ENCODE measurements around the gene RXFP4.

The RXFP4 gene

GRCh38 chr1:155911156-155912055 lies 30.0 kb upstream of the RXFP4 start, which contains the start of gene RIT1:
Gene RIT1, minus strand, starts transcription at chr1:155911349. Its CDS starts 588 bp downstream, at chr1:155910761.
- Histone ChIP-seq H3K9me3 (ENCODE audit: control extremely low read depth in 1 of 5, control insufficient read depth in 4 of 5, insufficient read depth in 2 of 5, low read depth in 1 of 5, low read length in 4 of 5) (no peaks in the 10 kb centered on the region), H3K4me3 (ENCODE audit: control insufficient read depth in 1 of 7, extremely low read depth in 1 of 7, insufficient read depth in 4 of 7, low read depth in 2 of 7, low read length in 6 of 7) (peak within 1 kb of the TSS; percentile 44 to 90 (median 82)), H3K27me3 (replicated peaks in 2 of 5; ENCODE audit: control insufficient read depth in 4 of 5, insufficient read depth in 5 of 5, low read length in 4 of 5) (no peaks in the 10 kb centered on the region), H3K36me3 (ENCODE audit: control insufficient read depth in 4 of 4, insufficient read depth in 4 of 4, low read length in 3 of 4) (peaks cover 13 to 66% (median 35%) of the 10 kb centered on the region in 4 experiments), H3K4me1 (ENCODE audit: control extremely low read depth in 1 of 4, control insufficient read depth in 4 of 4, insufficient read depth in 4 of 4, low read length in 3 of 4) (peaks cover 10 to 22% (median 18%) of the 10 kb centered on the region in 4 experiments), H3K27ac (ENCODE audit: insufficient read depth in 1 of 2, low read depth in 1 of 2, low read length in 2 of 2, poor library complexity in 1 of 2, severe bottlenecking in 2 of 2) (peak within 1 kb of the TSS; percentile 74 to 87)
- ChIA-PET POLR2A (no interaction called here), CTCF (interaction anchor here (0.7 kb wide), 1 partner anchor 75 kb away, joined by 3 read pairs; no protein-coding TSS in a partner anchor)
- DNase-seq = peak; percentile 85 to 88 (median 88)
- 5% methylated on average over 23 of the region's 34 CpGs for WGBS (ENCODE audit: insufficient coverage)

DNA sequence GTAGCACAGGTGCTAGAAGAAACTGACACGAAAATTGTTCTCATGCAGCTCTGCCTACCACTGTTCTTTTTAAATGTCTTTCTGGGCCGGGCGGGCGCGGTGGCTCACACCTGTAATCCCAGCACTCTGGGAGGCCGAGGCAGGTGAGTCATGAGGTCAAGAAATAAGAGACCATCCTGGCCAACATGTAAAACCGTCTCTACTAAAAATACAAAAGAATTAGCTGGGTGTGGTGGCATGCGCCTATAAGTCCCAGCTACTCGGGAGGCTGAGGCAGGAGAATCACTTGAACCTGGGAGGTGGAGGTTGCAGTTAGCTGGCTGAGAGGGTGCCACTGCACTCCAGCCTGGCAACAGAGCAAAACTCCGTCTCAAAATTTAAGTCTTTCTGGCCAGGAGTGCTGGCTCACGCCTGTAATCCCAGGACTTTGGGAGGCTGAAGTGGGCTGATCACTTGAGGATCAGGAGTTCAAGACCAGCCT lies 29.3 kb upstream of the RXFP4 start:
- H3K4me1 ChIP-seq (ENCODE audit: control extremely low read depth in 1 of 4, control insufficient read depth in 4 of 4, insufficient read depth in 4 of 4, low read length in 3 of 4) = peaks cover 10 to 22% (median 18%) of the 10 kb centered on the region in 4 experiments
- H3K27ac ChIP-seq (ENCODE audit: insufficient read depth in 1 of 2, low read depth in 1 of 2, low read length in 2 of 2, poor library complexity in 1 of 2, severe bottlenecking in 2 of 2) = peak overlapping the region; percentile 74 to 87

GRCh38 chr1:155913969-155914757 lies 27.3 kb upstream of the RXFP4 start:
- Histone ChIP-seq H3K4me3 (ENCODE audit: control insufficient read depth in 1 of 7, extremely low read depth in 1 of 7, insufficient read depth in 4 of 7, low read depth in 2 of 7, low read length in 6 of 7) (no peak overlapping the region), H3K27me3 (replicated peaks in 2 of 5; ENCODE audit: control insufficient read depth in 4 of 5, insufficient read depth in 5 of 5, low read length in 4 of 5) (no peaks in the 10 kb centered on the region), H3K27ac (ENCODE audit: insufficient read depth in 1 of 2, low read depth in 1 of 2, low read length in 2 of 2, poor library complexity in 1 of 2, severe bottlenecking in 2 of 2) (no peak overlapping the region), H3K4me1 (ENCODE audit: control extremely low read depth in 1 of 4, control insufficient read depth in 4 of 4, insufficient read depth in 4 of 4, low read length in 3 of 4) (peaks cover 10 to 22% (median 18%) of the 10 kb centered on the region in 4 experiments), H3K36me3 (ENCODE audit: control insufficient read depth in 4 of 4, insufficient read depth in 4 of 4, low read length in 3 of 4) (peaks cover 22 to 72% (median 43%) of the 10 kb centered on the region in 4 experiments), H3K9me3 (ENCODE audit: control extremely low read depth in 1 of 5, control insufficient read depth in 4 of 5, insufficient read depth in 2 of 5, low read depth in 1 of 5, low read length in 4 of 5) (no peaks in the 10 kb centered on the region)
- CTCF ChIA-PET = no interaction called here
- no CpG with 5 or more reads among the region's 6 CpGs for WGBS (ENCODE audit: insufficient coverage)
- POLR2A ChIA-PET = no interaction called here
- no peak for DNase-seq

More for the DNA sequence above, 29.3 kb upstream of the RXFP4 start:
- Histone ChIP-seq H3K27me3 (replicated peaks in 2 of 5; ENCODE audit: control insufficient read depth in 4 of 5, insufficient read depth in 5 of 5, low read length in 4 of 5) (no peaks in the 10 kb centered on the region), H3K4me3 (ENCODE audit: control insufficient read depth in 1 of 7, extremely low read depth in 1 of 7, insufficient read depth in 4 of 7, low read depth in 2 of 7, low read length in 6 of 7) (peak overlapping the region in 1 of 7 experiments; percentile 82), H3K36me3 (ENCODE audit: control insufficient read depth in 4 of 4, insufficient read depth in 4 of 4, low read length in 3 of 4) (peaks cover 13 to 67% (median 38%) of the 10 kb centered on the region in 4 experiments), H3K9me3 (ENCODE audit: control extremely low read depth in 1 of 5, control insufficient read depth in 4 of 5, insufficient read depth in 2 of 5, low read depth in 1 of 5, low read length in 4 of 5) (no peaks in the 10 kb centered on the region)
- WGBS (ENCODE audit: insufficient coverage) = 100% methylated on average over 9 of the region's 11 CpGs
- ChIA-PET CTCF (interaction anchor here (0.7 to 1.1 kb wide), 2 partner anchors 76 to 154 kb away, joined by 3 read pairs; no protein-coding TSS in a partner anchor), POLR2A (no interaction called here)
- no peak for DNase-seq

DNA sequence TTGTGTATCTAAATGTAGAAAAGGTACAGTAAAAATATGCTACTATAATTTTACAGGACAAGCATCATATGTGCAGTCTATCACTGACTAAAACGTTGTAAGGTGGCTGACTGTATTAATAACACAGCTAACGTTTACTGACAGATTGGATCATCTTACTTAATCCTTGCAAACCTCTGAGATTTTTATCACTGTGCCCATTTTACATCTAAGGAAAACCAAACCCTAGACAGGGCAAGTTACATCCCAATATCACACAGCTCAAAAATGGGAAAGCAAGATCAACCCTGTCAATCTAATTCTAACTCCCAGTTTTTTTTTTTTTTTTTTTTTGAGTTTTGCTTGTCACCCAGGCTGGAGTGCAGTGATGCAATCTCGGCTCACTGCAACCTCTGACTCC lies 22.8 kb upstream of the RXFP4 start:
- WGBS (ENCODE audit: insufficient coverage) = 100% methylated on average over 2 of the region's 3 CpGs
- POLR2A ChIA-PET = interaction anchor here (0.6 to 0.8 kb wide), 2 partner anchors 8 to 9 kb away, joined by 3 read pairs; no protein-coding TSS in a partner anchor
- Histone ChIP-seq H3K9me3 (ENCODE audit: control extremely low read depth in 1 of 5, control insufficient read depth in 4 of 5, insufficient read depth in 2 of 5, low read depth in 1 of 5, low read length in 4 of 5) (no peaks in the 10 kb centered on the region), H3K27me3 (replicated peaks in 2 of 5; ENCODE audit: control insufficient read depth in 4 of 5, insufficient read depth in 5 of 5, low read length in 4 of 5) (no peaks in the 10 kb centered on the region), H3K4me1 (ENCODE audit: control extremely low read depth in 1 of 4, control insufficient read depth in 4 of 4, insufficient read depth in 4 of 4, low read length in 3 of 4) (no peaks in the 10 kb centered on the region), H3K27ac (ENCODE audit: insufficient read depth in 1 of 2, low read depth in 1 of 2, low read length in 2 of 2, poor library complexity in 1 of 2, severe bottlenecking in 2 of 2) (no peak overlapping the region), H3K36me3 (ENCODE audit: control insufficient read depth in 4 of 4, insufficient read depth in 4 of 4, low read length in 3 of 4) (peaks cover 30 to 90% (median 61%) of the 10 kb centered on the region in 4 experiments), H3K4me3 (ENCODE audit: control insufficient read depth in 1 of 7, extremely low read depth in 1 of 7, insufficient read depth in 4 of 7, low read depth in 2 of 7, low read length in 6 of 7) (no peak overlapping the region)
- no peak for DNase-seq
- CTCF ChIA-PET = interaction anchor here (1.1 to 1.3 kb wide), 2 partner anchors 15 to 71 kb away, joined by 3 read pairs; partner anchors contain the start of gene KHDC4

GRCh38 chr1:155919801-155920200 lies 21.6 kb upstream of the RXFP4 start:
- ChIA-PET CTCF (interaction anchor here (1.1 to 1.3 kb wide), 2 partner anchors 14 to 70 kb away, joined by 3 read pairs; partner anchors contain the start of gene KHDC4), POLR2A (interaction anchor here (1.1 kb wide), 1 partner anchor 15 kb away, joined by 3 read pairs; the partner anchor contains the start of gene KHDC4)
- H3K27ac ChIP-seq (ENCODE audit: insufficient read depth in 1 of 2, low read depth in 1 of 2, low read length in 2 of 2, poor library complexity in 1 of 2, severe bottlenecking in 2 of 2) = no peak overlapping the region
- 100% methylated on average over 1 of the region's 2 CpGs for WGBS (ENCODE audit: insufficient coverage)
- no peaks in the 10 kb centered on the region for H3K27me3 ChIP-seq (replicated peaks in 2 of 5; ENCODE audit: control insufficient read depth in 4 of 5, insufficient read depth in 5 of 5, low read length in 4 of 5)
- H3K4me3 ChIP-seq (ENCODE audit: control insufficient read depth in 1 of 7, extremely low read depth in 1 of 7, insufficient read depth in 4 of 7, low read depth in 2 of 7, low read length in 6 of 7) = no peak overlapping the region
- DNase-seq = no peak
- H3K9me3 ChIP-seq (ENCODE audit: control extremely low read depth in 1 of 5, control insufficient read depth in 4 of 5, insufficient read depth in 2 of 5, low read depth in 1 of 5, low read length in 4 of 5) = no peaks in the 10 kb centered on the region
- no peaks in the 10 kb centered on the region for H3K4me1 ChIP-seq (ENCODE audit: control extremely low read depth in 1 of 4, control insufficient read depth in 4 of 4, insufficient read depth in 4 of 4, low read length in 3 of 4)
- peaks cover 32 to 90% (median 57%) of the 10 kb centered on the region in 4 experiments for H3K36me3 ChIP-seq (ENCODE audit: control insufficient read depth in 4 of 4, insufficient read depth in 4 of 4, low read length in 3 of 4)

DNA sequence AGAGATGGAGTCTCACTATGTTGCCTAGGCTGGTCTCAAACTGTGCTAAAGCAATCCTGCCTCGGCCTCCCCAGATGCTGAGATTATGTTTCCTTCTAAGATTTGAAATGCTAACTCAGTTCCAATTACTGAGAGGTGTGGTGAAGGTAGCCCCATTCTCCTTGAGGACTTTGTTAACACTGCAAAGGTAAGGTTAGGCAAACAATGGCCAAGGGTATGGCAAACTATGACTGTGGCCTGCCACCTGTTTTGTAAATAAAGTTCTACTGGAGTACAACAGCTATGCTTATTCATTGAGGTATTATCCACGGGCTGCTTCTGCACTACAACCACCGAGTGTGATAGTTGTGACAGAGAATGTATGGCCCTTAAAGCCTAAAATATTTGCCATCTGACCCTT lies 20.7 kb upstream of the RXFP4 start:
- WGBS (ENCODE audit: insufficient coverage) = 90% methylated on average over 2 of the region's 3 CpGs
- DNase-seq = no peak
- no peaks in the 10 kb centered on the region for H3K27me3 ChIP-seq (replicated peaks in 2 of 5; ENCODE audit: control insufficient read depth in 4 of 5, insufficient read depth in 5 of 5, low read length in 4 of 5)
- no peak overlapping the region for H3K27ac ChIP-seq (ENCODE audit: insufficient read depth in 1 of 2, low read depth in 1 of 2, low read length in 2 of 2, poor library complexity in 1 of 2, severe bottlenecking in 2 of 2)
- no peaks in the 10 kb centered on the region for H3K9me3 ChIP-seq (ENCODE audit: control extremely low read depth in 1 of 5, control insufficient read depth in 4 of 5, insufficient read depth in 2 of 5, low read depth in 1 of 5, low read length in 4 of 5)
- peaks cover 34 to 87% (median 60%) of the 10 kb centered on the region in 4 experiments for H3K36me3 ChIP-seq (ENCODE audit: control insufficient read depth in 4 of 4, insufficient read depth in 4 of 4, low read length in 3 of 4)
- ChIA-PET CTCF (interaction anchor here (1.6 kb wide), 1 partner anchor 17 kb away, joined by 9 read pairs; no protein-coding TSS in a partner anchor), POLR2A (no interaction called here)
- no peaks in the 10 kb centered on the region for H3K4me1 ChIP-seq (ENCODE audit: control extremely low read depth in 1 of 4, control insufficient read depth in 4 of 4, insufficient read depth in 4 of 4, low read length in 3 of 4)
- no peak overlapping the region for H3K4me3 ChIP-seq (ENCODE audit: control insufficient read depth in 1 of 7, extremely low read depth in 1 of 7, insufficient read depth in 4 of 7, low read depth in 2 of 7, low read length in 6 of 7)

Measured in common myeloid progenitor, CD34-positive (primary cell).